GM10847 (cell line): Measurements from ENCODE around the gene FADS6.

Experiments used
- POLR2A ChIP-seq: IDR thresholded peaks from 2 replicates; pipeline ENCODE4 v1.6.1; 2011; ENCODE audit not compliant: insufficient read length; ENCODE audit errors: extremely low read depth

The FADS6 gene

GRCh38 chr17:74923538-74924249 lies 30.3 kb upstream of the FADS6 start:
- TF ChIP-seq POLR2A, result no peak

DNA sequence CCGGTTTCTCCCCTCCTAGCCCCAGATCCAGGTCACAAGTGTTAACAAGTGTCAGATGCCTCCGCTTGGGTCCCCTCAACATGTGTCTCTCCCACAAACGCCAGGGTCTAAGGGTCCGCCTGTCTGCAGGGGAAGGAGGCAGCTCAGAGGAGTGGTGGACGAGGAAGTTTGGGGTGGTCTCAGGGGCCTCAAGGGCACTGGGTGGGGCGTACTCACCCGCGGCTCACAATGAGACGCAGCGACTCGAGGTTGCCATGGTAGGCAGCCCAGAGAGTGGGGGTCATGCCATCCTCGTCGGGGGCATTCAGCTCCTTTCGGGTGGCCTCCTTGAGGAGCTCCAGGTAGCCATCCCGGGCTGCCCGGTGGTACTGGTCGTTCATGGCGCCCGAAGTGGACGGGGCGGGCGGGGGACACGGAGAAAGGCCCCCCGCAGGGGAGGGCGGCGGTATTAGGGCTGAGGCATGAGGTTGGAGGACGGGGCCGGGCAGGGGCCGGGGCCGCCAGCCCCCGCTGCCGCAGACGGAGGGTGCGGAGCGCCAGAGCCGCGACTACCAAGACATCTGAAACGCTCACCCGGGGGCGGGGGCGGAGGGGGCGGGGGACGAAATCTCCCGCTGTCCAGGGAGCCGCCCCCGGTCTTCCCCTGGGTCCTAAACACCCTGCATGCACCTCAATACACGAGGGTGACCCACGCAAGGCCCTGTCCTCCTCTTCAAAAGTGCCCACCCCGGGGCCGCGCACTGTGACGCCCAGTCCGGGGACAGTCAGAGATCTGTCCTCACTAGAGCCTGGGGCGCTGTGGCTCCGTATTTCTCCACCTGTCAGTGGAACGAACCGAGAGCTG lies 29.5 kb upstream of the FADS6 start, which contains the start of gene USH1G:
Gene USH1G, minus strand, starts transcription at position 562 of the 844 bp plus-strand sequence. Its CDS starts 182 bp downstream, at position 380.
- no peak for TF ChIP-seq POLR2A

- no peak for TF ChIP-seq POLR2A
These were observed 28.7 kb upstream of the FADS6 start for GRCh38 chr17:74922172-74922571.

DNA sequence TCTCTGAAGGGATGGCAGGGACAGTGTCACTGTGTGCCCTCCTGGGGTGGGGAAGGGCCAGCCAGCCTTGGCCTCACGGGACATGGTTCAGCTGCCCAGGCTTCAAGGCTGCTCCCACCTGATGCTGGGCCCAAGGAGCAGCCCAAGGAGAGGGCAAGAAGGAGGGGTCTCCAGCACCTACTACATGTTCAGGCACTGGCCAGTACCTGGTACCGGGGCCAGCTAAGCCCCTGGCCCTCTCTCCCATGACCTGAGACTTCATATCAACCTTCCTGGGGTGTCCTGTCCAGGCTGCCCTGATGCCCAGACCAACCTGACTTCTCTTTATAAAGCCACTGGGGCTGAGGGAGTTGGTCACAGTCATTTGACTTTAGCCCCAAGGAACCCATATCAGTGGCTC lies 28.3 kb upstream of the FADS6 start:
- TF ChIP-seq POLR2A, result no peak

GRCh38 chr17:74921026-74921681 lies 27.7 kb upstream of the FADS6 start:
- no peak for TF ChIP-seq POLR2A

GRCh38 chr17:74920642-74921025 lies 27.2 kb upstream of the FADS6 start:
- no peak for TF ChIP-seq POLR2A

- no peak for TF ChIP-seq POLR2A
These were observed 26.8 kb upstream of the FADS6 start for GRCh38 chr17:74920306-74920620.

DNA sequence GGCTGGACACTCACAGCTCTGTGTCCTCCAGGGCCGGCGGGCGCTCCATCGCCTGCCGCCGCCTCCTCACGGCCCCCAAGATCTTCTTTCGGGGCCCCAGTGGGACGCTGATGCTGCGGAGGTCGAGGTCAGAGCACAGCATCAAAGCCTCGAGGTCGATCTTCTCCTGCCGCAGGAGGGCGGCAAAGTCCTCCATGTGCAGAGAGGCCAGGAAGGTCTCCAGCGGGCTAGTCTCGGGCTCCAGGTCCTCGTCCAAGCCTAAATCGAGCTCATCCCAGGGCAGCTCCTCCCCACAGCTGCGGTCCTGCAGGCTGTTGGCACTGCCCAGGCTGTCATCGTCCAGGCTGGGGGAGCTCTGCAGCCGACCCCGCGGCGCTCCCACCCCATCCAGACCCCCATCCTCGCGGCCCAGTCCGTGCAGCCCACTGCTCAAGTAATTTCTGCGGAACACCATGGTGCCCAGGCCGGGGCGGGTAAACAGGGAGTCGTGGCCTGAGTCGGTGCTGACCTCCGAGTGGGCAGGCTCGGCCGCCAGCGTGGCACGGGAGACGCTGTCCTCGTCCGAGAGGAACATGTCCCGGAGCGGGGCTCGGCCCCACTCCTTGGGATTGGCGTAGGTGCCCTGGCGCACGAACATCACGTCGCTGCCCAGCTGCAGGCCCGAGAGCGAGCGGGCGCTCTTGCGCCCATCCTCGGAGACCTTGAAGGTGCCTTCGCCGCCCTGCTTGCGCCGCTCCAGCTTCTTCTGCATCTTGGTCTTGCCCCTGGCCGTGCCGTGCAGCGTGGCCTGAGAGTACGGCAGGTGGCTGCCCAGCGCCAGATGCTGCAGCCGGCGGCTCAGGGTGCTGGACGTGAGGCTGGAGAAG lies 26.2 kb upstream of the FADS6 start:
- no peak for TF ChIP-seq POLR2A

DNA sequence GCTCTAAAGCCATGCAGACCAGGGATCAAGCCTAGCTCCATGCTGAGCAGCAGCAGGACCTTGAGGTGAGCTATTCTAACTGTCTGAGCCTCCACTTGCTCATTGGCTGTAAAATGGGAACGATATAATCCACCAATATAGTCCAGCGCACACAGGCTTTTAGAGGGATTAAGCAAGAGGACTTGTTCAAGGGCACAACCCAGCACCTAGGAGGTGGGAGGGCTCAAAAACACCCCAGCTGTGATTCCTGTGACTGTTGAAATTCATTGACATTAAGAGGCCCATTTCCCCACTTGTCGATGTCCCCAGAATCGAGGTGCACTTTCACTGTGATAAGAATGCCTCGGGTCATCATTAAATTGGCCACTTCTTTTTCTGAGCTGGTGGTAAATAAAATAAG lies 25.5 kb upstream of the FADS6 start:
- no peak for TF ChIP-seq POLR2A

DNA sequence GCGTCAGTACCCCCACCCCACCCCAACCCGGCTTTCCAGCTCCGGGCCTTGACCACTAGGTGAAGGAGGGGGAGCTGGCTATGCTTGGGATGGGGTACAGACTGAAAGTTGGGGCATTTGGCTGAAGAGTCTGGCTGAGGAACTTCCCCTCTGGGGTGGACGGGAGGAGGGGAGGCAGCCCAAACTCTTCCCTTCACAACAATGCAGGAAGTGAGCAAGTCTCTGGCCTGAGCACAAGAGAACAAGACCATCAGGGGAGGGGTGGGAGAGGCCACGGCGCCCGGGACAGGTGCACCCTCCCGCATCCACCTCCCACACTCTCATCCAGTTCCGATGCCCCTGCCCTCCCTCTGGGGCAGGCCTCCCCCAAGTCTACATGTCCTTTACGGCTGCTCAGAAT lies 24.0 kb upstream of the FADS6 start:
- no peak for TF ChIP-seq POLR2A

- TF ChIP-seq POLR2A, result no peak
These were observed 23.4 kb upstream of the FADS6 start for GRCh38 chr17:74916851-74917199.

DNA sequence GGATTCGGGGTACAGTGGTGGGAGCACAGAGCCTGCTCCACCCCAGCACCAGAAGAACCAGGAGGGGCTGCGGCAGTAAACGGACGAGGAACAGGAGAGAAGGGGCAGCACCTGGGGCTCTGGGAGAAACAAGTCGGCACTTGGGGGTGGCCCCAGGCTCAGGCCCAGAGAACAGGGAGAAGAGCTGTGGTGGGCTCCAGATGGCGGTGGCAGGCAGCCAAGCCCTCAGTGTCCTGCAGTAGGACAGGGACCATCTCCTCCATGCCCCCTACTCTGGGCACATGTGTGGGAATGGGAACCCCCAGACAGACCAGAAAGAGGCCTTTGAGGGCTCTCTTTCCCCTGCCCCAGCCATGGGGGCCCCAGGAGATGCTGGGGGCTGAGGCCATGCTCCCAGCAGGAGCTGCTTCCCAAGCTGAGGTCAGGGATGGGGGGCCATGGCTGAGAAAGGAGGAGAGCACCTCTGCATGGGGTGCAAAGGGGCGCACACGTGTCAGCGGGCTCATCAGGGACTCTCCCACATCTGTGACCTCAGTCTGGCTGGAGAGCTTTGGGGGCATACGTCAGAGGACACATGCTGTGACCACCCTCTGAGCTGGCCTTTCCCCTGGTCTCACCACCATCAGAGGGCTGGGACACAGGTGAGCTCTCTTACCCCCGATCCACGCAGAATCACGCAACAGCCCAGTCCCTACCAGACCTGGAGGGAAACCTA lies 22.9 kb upstream of the FADS6 start:
- TF ChIP-seq POLR2A, result no peak

GRCh38 chr17:74907012-74907411 lies 13.6 kb upstream of the FADS6 start:
- no peak for TF ChIP-seq POLR2A

DNA sequence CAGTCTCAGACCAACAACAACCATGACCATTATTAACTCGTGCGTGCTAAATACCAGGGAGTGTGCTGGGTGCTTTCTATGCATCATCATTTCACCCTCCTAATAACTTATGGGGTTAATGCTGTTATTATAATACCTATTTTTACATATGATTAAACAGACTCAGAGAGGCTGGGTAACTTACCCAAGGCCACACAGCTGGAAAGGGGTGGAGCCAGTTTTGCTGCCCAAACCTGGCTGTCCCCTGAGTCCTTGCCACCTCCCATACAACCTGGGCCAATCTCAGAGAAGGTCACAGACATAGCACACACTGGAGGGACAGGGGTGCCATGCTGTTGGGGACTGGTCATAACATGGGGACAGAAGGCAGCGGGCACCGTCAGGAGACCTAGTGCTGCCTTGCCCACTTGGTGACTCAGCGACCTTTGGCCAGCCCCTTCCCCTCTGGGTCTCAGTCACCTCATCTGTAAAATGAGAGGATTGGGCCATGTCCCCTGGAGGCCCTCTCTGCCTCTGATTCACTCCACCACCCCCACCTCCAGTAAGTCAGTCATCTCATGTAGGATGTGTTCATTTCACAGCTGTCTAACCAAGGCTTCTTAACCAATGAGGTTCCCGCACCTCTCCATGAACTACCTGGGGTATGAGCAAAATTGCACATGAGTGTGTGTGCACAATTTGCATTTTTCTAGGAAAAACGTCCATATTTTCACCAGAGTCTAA lies 11.4 kb upstream of the FADS6 start:
- TF ChIP-seq POLR2A, result no peak
